Measurements from ENCODE around the gene SPPL2A. TPM values are rescaled to one million over a fixed set of nuclear protein-coding genes. Genes with fewer than 3 reads are reported as not detected.
"Not testable (repeated sequence)": the region's sequence is repeated elsewhere in the genome, so short reads cannot be mapped to it uniquely, and the experiment has no call there.

SPPL2A gene
- 59.1 and 65.7 TPM in 2 replicates for total RNA-seq (2012; rRNA removed)

- no peaks in the 10 kb centered on the region for H3K36me3 ChIP-seq (ENCODE audit: insufficient read depth, low read length)
- peak within 1 kb of the TSS; percentile 93 for H3K4me3 ChIP-seq (ENCODE audit: low read length)
These were observed at the start of gene SPPL2A for GRCh38 chr15:50765195-50765967. Gene SPPL2A, minus strand, starts transcription at chr15:50765706. Its CDS starts 173 bp downstream, at chr15:50765533.

GRCh38 chr15:50814634-50815033, 49.1 kb upstream of the SPPL2A start:
- H3K4me1 ChIP-seq (ENCODE audit: control insufficient read depth, insufficient read depth, low read length): peaks cover 3% of the 10 kb centered on the region
- H3K4me2 ChIP-seq (ENCODE audit: low read length): no peak overlapping the region
- H3K27me3 ChIP-seq (ENCODE audit: control insufficient read depth, insufficient read depth, low read length): no peaks in the 10 kb centered on the region
- no peak overlapping the region for H3K9ac ChIP-seq (ENCODE audit: low read depth, low read length)
- no peaks in the 10 kb centered on the region for H3K9me3 ChIP-seq (replicated peaks; ENCODE audit: low read length)
- no peak overlapping the region for H3K4me3 ChIP-seq (ENCODE audit: low read length)
- H3K36me3 ChIP-seq (ENCODE audit: insufficient read depth, low read length): no peaks in the 10 kb centered on the region

More at GRCh38 chr15:50765195-50765967, at the start of gene SPPL2A:
- no peaks in the 10 kb centered on the region for H3K9me3 ChIP-seq (replicated peaks; ENCODE audit: low read length)
- H3K4me2 ChIP-seq (ENCODE audit: low read length): peak within 1 kb of the TSS; percentile 92
- peaks cover 4% of the 10 kb centered on the region for H3K4me1 ChIP-seq (ENCODE audit: control insufficient read depth, insufficient read depth, low read length)
- H3K9ac ChIP-seq (ENCODE audit: low read depth, low read length): peak within 1 kb of the TSS; percentile 95
- no peaks in the 10 kb centered on the region for H3K27me3 ChIP-seq (ENCODE audit: control insufficient read depth, insufficient read depth, low read length)

- Histone ChIP-seq H3K4me3 (ENCODE audit: low read length) (no peak overlapping the region), H3K4me2 (ENCODE audit: low read length) (no peak overlapping the region), H3K9ac (ENCODE audit: low read depth, low read length) (no peak overlapping the region), H3K4me1 (ENCODE audit: control insufficient read depth, insufficient read depth, low read length) (no peaks in the 10 kb centered on the region), H3K27me3 (ENCODE audit: control insufficient read depth, insufficient read depth, low read length) (peaks cover under 1% of the 10 kb centered on the region), H3K9me3 (replicated peaks; ENCODE audit: low read length) (no peaks in the 10 kb centered on the region), H3K36me3 (ENCODE audit: insufficient read depth, low read length) (no peaks in the 10 kb centered on the region)
These were observed 48.4 kb upstream of the SPPL2A start for GRCh38 chr15:50813865-50814264.

GRCh38 chr15:50813089-50813488, 47.6 kb upstream of the SPPL2A start:
- Histone ChIP-seq H3K27me3 (ENCODE audit: control insufficient read depth, insufficient read depth, low read length) (peaks cover 8% of the 10 kb centered on the region), H3K9ac (ENCODE audit: low read depth, low read length) (no peak overlapping the region), H3K9me3 (replicated peaks; ENCODE audit: low read length) (no peaks in the 10 kb centered on the region), H3K4me2 (ENCODE audit: low read length) (no peak overlapping the region), H3K4me1 (ENCODE audit: control insufficient read depth, insufficient read depth, low read length) (no peaks in the 10 kb centered on the region), H3K36me3 (ENCODE audit: insufficient read depth, low read length) (no peaks in the 10 kb centered on the region), H3K4me3 (ENCODE audit: low read length) (no peak overlapping the region)

GRCh38 chr15:50812181-50812506, 46.6 kb upstream of the SPPL2A start:
- H3K27me3 ChIP-seq (ENCODE audit: control insufficient read depth, insufficient read depth, low read length): peaks cover 12% of the 10 kb centered on the region
- H3K9ac ChIP-seq (ENCODE audit: low read depth, low read length); H3K4me2 ChIP-seq (ENCODE audit: low read length); H3K4me3 ChIP-seq (ENCODE audit: low read length); H3K9me3 ChIP-seq (replicated peaks; ENCODE audit: low read length); H3K4me1 ChIP-seq (ENCODE audit: control insufficient read depth, insufficient read depth, low read length); H3K36me3 ChIP-seq (ENCODE audit: insufficient read depth, low read length): not testable (repeated sequence)

GRCh38 chr15:50811461-50812180, 46.1 kb upstream of the SPPL2A start:
- not testable (repeated sequence) for H3K9me3 ChIP-seq (replicated peaks; ENCODE audit: low read length); H3K36me3 ChIP-seq (ENCODE audit: insufficient read depth, low read length); H3K9ac ChIP-seq (ENCODE audit: low read depth, low read length); H3K4me2 ChIP-seq (ENCODE audit: low read length); H3K4me1 ChIP-seq (ENCODE audit: control insufficient read depth, insufficient read depth, low read length); H3K4me3 ChIP-seq (ENCODE audit: low read length)
- peaks cover 12% of the 10 kb centered on the region for H3K27me3 ChIP-seq (ENCODE audit: control insufficient read depth, insufficient read depth, low read length)

- no peak overlapping the region for H3K9ac ChIP-seq (ENCODE audit: low read depth, low read length)
- H3K9me3 ChIP-seq (replicated peaks; ENCODE audit: low read length): no peaks in the 10 kb centered on the region
- H3K4me3 ChIP-seq (ENCODE audit: low read length): no peak overlapping the region
- no peak overlapping the region for H3K4me2 ChIP-seq (ENCODE audit: low read length)
- H3K27me3 ChIP-seq (ENCODE audit: control insufficient read depth, insufficient read depth, low read length): peaks cover 12% of the 10 kb centered on the region
- H3K36me3 ChIP-seq (ENCODE audit: insufficient read depth, low read length): no peaks in the 10 kb centered on the region
- no peaks in the 10 kb centered on the region for H3K4me1 ChIP-seq (ENCODE audit: control insufficient read depth, insufficient read depth, low read length)
These were observed 44.6 kb upstream of the SPPL2A start for GRCh38 chr15:50810128-50810527.

- Histone ChIP-seq H3K27me3 (ENCODE audit: control insufficient read depth, insufficient read depth, low read length) (peaks cover 17% of the 10 kb centered on the region), H3K4me2 (ENCODE audit: low read length) (no peak overlapping the region), H3K9me3 (replicated peaks; ENCODE audit: low read length) (no peaks in the 10 kb centered on the region), H3K36me3 (ENCODE audit: insufficient read depth, low read length) (no peaks in the 10 kb centered on the region), H3K4me1 (ENCODE audit: control insufficient read depth, insufficient read depth, low read length) (no peaks in the 10 kb centered on the region), H3K9ac (ENCODE audit: low read depth, low read length) (no peak overlapping the region), H3K4me3 (ENCODE audit: low read length) (no peak overlapping the region)
These were observed 43.2 kb upstream of the SPPL2A start for GRCh38 chr15:50808728-50809127.

- H3K27me3 ChIP-seq (ENCODE audit: control insufficient read depth, insufficient read depth, low read length): peaks cover 14% of the 10 kb centered on the region
- H3K9me3 ChIP-seq (replicated peaks; ENCODE audit: low read length): no peaks in the 10 kb centered on the region
- H3K4me2 ChIP-seq (ENCODE audit: low read length): no peak overlapping the region
- no peak overlapping the region for H3K9ac ChIP-seq (ENCODE audit: low read depth, low read length)
- H3K4me1 ChIP-seq (ENCODE audit: control insufficient read depth, insufficient read depth, low read length): no peaks in the 10 kb centered on the region
- no peaks in the 10 kb centered on the region for H3K36me3 ChIP-seq (ENCODE audit: insufficient read depth, low read length)
- H3K4me3 ChIP-seq (ENCODE audit: low read length): no peak overlapping the region
These were observed 38.1 kb upstream of the SPPL2A start for GRCh38 chr15:50803479-50804180.

GRCh38 chr15:50800715-50801114, 35.2 kb upstream of the SPPL2A start:
- no peak overlapping the region for H3K9ac ChIP-seq (ENCODE audit: low read depth, low read length)
- no peak overlapping the region for H3K4me2 ChIP-seq (ENCODE audit: low read length)
- no peaks in the 10 kb centered on the region for H3K4me1 ChIP-seq (ENCODE audit: control insufficient read depth, insufficient read depth, low read length)
- no peak overlapping the region for H3K4me3 ChIP-seq (ENCODE audit: low read length)
- no peaks in the 10 kb centered on the region for H3K9me3 ChIP-seq (replicated peaks; ENCODE audit: low read length)
- H3K36me3 ChIP-seq (ENCODE audit: insufficient read depth, low read length): no peaks in the 10 kb centered on the region
- peaks cover 5% of the 10 kb centered on the region for H3K27me3 ChIP-seq (ENCODE audit: control insufficient read depth, insufficient read depth, low read length)

- Histone ChIP-seq H3K27me3 (ENCODE audit: control insufficient read depth, insufficient read depth, low read length) (no peaks in the 10 kb centered on the region), H3K4me2 (ENCODE audit: low read length) (no peak overlapping the region), H3K9me3 (replicated peaks; ENCODE audit: low read length) (no peaks in the 10 kb centered on the region), H3K36me3 (ENCODE audit: insufficient read depth, low read length) (no peaks in the 10 kb centered on the region), H3K9ac (ENCODE audit: low read depth, low read length) (no peak overlapping the region), H3K4me1 (ENCODE audit: control insufficient read depth, insufficient read depth, low read length) (no peaks in the 10 kb centered on the region), H3K4me3 (ENCODE audit: low read length) (no peak overlapping the region)
These were observed 33.2 kb upstream of the SPPL2A start for GRCh38 chr15:50798684-50799083.

Data from skeletal muscle satellite cell (primary cell).